MM.1S (cell line): ENCODE data around the gene AAK1.
"Not testable (repeated sequence)": the region's sequence is repeated elsewhere in the genome, so short reads cannot be mapped to it uniquely, and the experiment has no call there.

Experiments
- DNase-seq: peaks from one replicate; pipeline ENCODE4 v3.0.0-alpha.2; 2015
- H2AFZ ChIP-seq: fragments of 300-600 bp; sonication (generic); 2 replicates; pipeline ENCODE4 v1.6.0; 2016; ENCODE audit warnings: antibody characterized with exemption, low read length
- H3F3A ChIP-seq: fragments of 300-600 bp; sonication (generic); 2 replicates; pipeline ENCODE4 v1.6.1; 2016; ENCODE audit warnings: mild to moderate bottlenecking, antibody characterized with exemption, low read length, moderate library complexity, mixed read lengths; ENCODE audit not compliant: insufficient read depth
- H3K27ac ChIP-seq: fragments of 300-600 bp; sonication (generic); 2 replicates; pipeline ENCODE4 v1.5.1; 2016; ENCODE audit warnings: mild to moderate bottlenecking, low read length
- H3K27me3 ChIP-seq: fragments of 300-600 bp; sonication (generic); replicated peaks from 2 replicates; pipeline ENCODE4 v1.6.0; 2016; ENCODE audit warnings: low read length; ENCODE audit not compliant: insufficient read depth
- H3K36me3 ChIP-seq: fragments of 300-600 bp; sonication (generic); replicated peaks from 2 replicates; pipeline ENCODE4 v1.6.1; 2016; ENCODE audit warnings: mild to moderate bottlenecking, low read length, mixed read lengths; ENCODE audit not compliant: insufficient read depth
- H3K4me1 ChIP-seq: fragments of 300-600 bp; sonication (generic); 2 replicates; pipeline ENCODE4 v1.6.1; 2016; ENCODE audit warnings: low read length, mixed read lengths
- H3K4me2 ChIP-seq: fragments of 300-600 bp; sonication (generic); 2 replicates; pipeline ENCODE4 v1.6.0; 2016; ENCODE audit warnings: low read depth, low read length
- H3K4me3 ChIP-seq: fragments of 300-600 bp; sonication (generic); 2 replicates; pipeline ENCODE4 v1.5.1; 2016; ENCODE audit warnings: low read length, mixed read lengths
- H3K79me2 ChIP-seq: fragments of 300-600 bp; sonication (generic); 2 replicates; pipeline ENCODE4 v1.6.1; 2016; ENCODE audit warnings: mixed run types, low read length, mixed read lengths
- H3K9ac ChIP-seq: fragments of 300-600 bp; sonication (generic); 2 replicates; pipeline ENCODE4 v1.6.1; 2016; ENCODE audit warnings: low read length, mixed read lengths
- H3K9me2 ChIP-seq: fragments of 300-600 bp; sonication (generic); replicated peaks from 2 replicates; pipeline ENCODE4 v1.6.1; 2016; ENCODE audit warnings: mild to moderate bottlenecking, low read length, mixed read lengths; ENCODE audit not compliant: insufficient read depth
- H3K9me3 ChIP-seq: fragments of 300-600 bp; sonication (generic); replicated peaks from 2 replicates; pipeline ENCODE4 v1.6.1; 2016; ENCODE audit warnings: mild to moderate bottlenecking, low read length, mixed read lengths; ENCODE audit not compliant: insufficient read depth
- H4K20me1 ChIP-seq: fragments of 300-600 bp; sonication (generic); 2 replicates; pipeline ENCODE4 v1.6.1; 2016; ENCODE audit warnings: mild to moderate bottlenecking, low read length, moderate library complexity, mixed read lengths; ENCODE audit not compliant: insufficient read depth
- EZH2 ChIP-seq: fragments of 300-600 bp; sonication (generic); optimal IDR thresholded peaks from 2 replicates; pipeline ENCODE3; 2017; ENCODE audit warnings: low read depth, mild to moderate bottlenecking, antibody characterized with exemption, low read length, mixed read lengths
- EZH2phosphoT487 ChIP-seq: fragments of 300-600 bp; sonication (generic); IDR thresholded peaks from 2 replicates; pipeline ENCODE4 v1.6.1; 2018; ENCODE audit warnings: antibody characterized with exemption, low read length
- TF ChIP-seq, protein P1 (sequence below): fragments of 300-600 bp; sonication (generic); IDR thresholded peaks from 2 replicates; pipeline ENCODE4 v1.5.1; 2016; ENCODE audit warnings: antibody characterized with exemption, low read length, mixed read lengths

The AAK1 gene

DNA sequence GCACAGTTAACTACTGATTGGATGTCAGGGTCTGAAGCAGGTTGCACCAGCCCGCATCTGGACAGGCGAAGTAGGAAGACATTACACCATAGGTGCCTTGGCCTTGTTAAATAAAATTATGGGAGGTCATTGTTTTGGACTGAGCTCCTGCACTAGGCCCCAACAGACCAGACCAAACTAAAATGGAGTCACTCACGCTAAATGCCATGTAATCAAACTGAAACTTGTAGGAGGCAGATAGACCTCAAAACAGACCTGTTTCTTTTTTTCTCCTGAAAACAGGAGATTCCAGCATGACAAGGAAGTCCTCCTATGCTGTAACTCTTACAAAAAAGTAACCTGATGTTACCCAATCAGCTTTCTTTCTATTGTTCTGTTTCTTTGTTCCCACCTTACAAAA, 190.9 kb downstream of the AAK1 start:
- Histone ChIP-seq H3K9ac (no peak overlapping the region), H3K4me3 (no peak overlapping the region), H3K9me2 (no peaks in the 10 kb centered on the region), H4K20me1 (no peaks in the 10 kb centered on the region), H3K36me3 (no peaks in the 10 kb centered on the region), H3K9me3 (no peaks in the 10 kb centered on the region), H3K4me2 (no peak overlapping the region), H3K27ac (no peak overlapping the region), H2AFZ (no peak overlapping the region), H3F3A (no peaks in the 10 kb centered on the region), H3K27me3 (no peaks in the 10 kb centered on the region), H3K4me1 (no peaks in the 10 kb centered on the region), H3K79me2 (no peaks in the 10 kb centered on the region)
- no peak for DNase-seq
- no peak for TF ChIP-seq EZH2phosphoT487
- no peak for TF ChIP-seq EZH2
- TF ChIP-seq, protein P1, sequence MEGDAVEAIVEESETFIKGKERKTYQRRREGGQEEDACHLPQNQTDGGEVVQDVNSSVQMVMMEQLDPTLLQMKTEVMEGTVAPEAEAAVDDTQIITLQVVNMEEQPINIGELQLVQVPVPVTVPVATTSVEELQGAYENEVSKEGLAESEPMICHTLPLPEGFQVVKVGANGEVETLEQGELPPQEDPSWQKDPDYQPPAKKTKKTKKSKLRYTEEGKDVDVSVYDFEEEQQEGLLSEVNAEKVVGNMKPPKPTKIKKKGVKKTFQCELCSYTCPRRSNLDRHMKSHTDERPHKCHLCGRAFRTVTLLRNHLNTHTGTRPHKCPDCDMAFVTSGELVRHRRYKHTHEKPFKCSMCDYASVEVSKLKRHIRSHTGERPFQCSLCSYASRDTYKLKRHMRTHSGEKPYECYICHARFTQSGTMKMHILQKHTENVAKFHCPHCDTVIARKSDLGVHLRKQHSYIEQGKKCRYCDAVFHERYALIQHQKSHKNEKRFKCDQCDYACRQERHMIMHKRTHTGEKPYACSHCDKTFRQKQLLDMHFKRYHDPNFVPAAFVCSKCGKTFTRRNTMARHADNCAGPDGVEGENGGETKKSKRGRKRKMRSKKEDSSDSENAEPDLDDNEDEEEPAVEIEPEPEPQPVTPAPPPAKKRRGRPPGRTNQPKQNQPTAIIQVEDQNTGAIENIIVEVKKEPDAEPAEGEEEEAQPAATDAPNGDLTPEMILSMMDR: no peak

DNA sequence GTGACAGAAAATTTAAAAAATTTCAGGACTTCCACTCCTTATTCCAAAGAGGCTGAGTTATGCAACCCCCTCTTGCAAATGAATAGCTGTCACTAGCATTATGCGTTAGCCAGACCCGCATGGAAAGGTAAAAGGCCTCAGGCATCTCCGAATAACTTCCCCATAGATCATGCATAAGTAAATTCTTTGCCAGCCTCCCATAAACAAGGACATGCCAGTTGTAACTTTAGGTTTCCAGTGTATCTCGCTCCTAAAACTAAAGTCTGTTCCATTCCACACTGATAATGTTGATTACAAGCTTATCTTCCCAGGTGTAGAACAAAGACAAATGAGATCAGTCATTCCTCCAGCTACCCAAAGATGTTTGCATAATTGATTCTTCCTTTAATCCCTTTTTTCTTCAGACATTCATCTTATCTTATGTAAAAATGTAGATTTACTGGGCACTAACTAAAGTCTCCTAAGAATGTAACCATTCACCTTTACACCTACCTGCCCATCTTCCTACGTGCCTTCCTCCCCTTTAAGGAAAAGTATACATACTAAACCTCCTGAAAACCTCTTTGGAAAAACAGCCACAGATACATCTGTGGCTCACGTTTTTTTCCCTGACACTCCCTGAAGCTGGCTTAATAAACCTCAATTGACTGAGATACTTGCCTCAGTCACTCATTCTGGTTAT, 192.7 kb downstream of the AAK1 start:
- no peak overlapping the region for H3K4me3 ChIP-seq
- H3K9me3 ChIP-seq: no peaks in the 10 kb centered on the region
- no peak for TF ChIP-seq EZH2phosphoT487
- TF ChIP-seq, protein P1: no peak
- TF ChIP-seq EZH2: no peak
- no peaks in the 10 kb centered on the region for H3K9me2 ChIP-seq
- H3K4me2 ChIP-seq: no peak overlapping the region
- H3F3A ChIP-seq: no peaks in the 10 kb centered on the region
- no peaks in the 10 kb centered on the region for H3K36me3 ChIP-seq
- H3K4me1 ChIP-seq: no peaks in the 10 kb centered on the region
- H4K20me1 ChIP-seq: no peaks in the 10 kb centered on the region
- no peak for DNase-seq
- no peak overlapping the region for H2AFZ ChIP-seq
- H3K9ac ChIP-seq: no peak overlapping the region
- H3K79me2 ChIP-seq: no peaks in the 10 kb centered on the region
- no peak overlapping the region for H3K27ac ChIP-seq
- H3K27me3 ChIP-seq: no peaks in the 10 kb centered on the region

DNA sequence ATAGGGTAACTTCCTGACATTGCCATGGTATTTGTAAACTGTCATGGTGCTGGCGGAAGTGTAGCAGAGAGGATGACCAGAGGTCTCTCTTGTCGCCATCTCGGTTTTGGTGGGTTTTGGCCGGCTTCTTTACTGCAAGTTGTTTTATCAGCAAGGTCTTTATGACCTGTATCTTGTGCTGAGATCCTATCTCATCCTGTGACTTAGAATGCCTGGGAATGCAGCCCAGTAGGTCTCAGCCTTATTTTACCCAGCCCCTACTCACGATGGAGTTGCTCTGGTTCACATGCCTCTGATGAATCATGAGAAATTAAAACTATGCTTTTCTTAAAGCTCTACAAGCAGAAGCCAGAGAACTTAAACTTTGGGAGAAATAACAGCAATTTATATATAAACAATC, 193.6 kb downstream of the AAK1 start:
- Histone ChIP-seq H3K36me3 (no peaks in the 10 kb centered on the region), H3K9ac (no peak overlapping the region), H3K27ac (no peak overlapping the region), H2AFZ (no peak overlapping the region), H3K4me2 (no peak overlapping the region), H3K79me2 (no peaks in the 10 kb centered on the region), H3F3A (no peaks in the 10 kb centered on the region), H3K4me3 (no peak overlapping the region), H4K20me1 (no peaks in the 10 kb centered on the region), H3K9me2 (no peaks in the 10 kb centered on the region), H3K9me3 (no peaks in the 10 kb centered on the region), H3K4me1 (no peaks in the 10 kb centered on the region), H3K27me3 (no peaks in the 10 kb centered on the region)
- TF ChIP-seq, protein P1: no peak
- TF ChIP-seq EZH2: no peak
- no peak for TF ChIP-seq EZH2phosphoT487
- DNase-seq: no peak

DNA sequence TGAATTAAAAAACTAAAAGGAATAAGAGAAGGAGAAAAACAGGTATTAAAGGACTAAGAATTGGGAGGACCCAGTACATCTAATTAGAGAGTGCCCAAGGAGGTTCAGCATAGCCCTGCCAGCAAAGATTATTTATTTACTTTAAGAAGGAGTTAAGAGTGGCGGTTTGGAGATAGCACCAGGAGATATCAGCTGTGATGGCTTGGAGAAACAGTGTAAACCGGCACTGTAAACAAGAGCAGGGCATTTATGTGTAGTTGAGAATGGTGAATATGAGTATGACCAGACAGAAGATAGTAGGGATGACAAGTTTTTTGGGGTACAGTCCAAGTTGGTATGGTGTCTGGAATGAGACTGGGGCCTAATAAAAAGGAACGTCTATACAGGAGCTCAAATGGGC, 199.9 kb downstream of the AAK1 start:
- not testable (repeated sequence) for H3K27me3 ChIP-seq, H4K20me1 ChIP-seq, H3K4me2 ChIP-seq, H3K9me2 ChIP-seq, H3F3A ChIP-seq, H2AFZ ChIP-seq, H3K79me2 ChIP-seq, DNase-seq, H3K4me1 ChIP-seq, H3K9ac ChIP-seq, H3K9me3 ChIP-seq, H3K4me3 ChIP-seq, H3K36me3 ChIP-seq, H3K27ac ChIP-seq

DNA sequence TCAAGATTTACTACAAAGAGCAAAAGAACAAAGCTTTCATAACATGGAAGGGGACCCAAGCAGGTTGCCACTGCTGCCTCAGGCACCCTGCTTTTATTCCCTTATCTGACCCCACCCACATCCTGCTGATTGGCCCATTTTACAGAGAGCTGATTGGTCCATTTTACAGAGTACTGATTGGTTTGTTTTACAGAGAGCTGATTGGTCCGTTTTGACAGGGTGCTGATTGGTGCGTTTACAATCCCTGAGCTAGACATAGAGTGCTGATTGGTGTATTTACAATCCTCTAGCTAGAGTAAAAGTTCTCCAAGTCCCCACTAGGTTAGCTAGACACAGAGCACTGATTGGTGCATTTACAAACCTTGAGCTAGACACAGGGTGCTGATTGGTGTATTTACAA, 204.0 kb downstream of the AAK1 start:
- H4K20me1 ChIP-seq, H3K4me3 ChIP-seq, H3K36me3 ChIP-seq, H3K27me3 ChIP-seq, H3F3A ChIP-seq, H3K9ac ChIP-seq, H2AFZ ChIP-seq, H3K9me3 ChIP-seq, H3K4me2 ChIP-seq, H3K27ac ChIP-seq, H3K4me1 ChIP-seq, H3K9me2 ChIP-seq, DNase-seq: not testable (repeated sequence)
- peaks cover 18% of the 10 kb centered on the region for H3K79me2 ChIP-seq
